Liver (tissue), 3 donors: ENCODE results near the gene SPAG16.

Source experiments
- ATF3 ChIP-seq: IDR thresholded peaks from 2 replicates; pipeline ENCODE4 v1.6.1; 2016; ENCODE audit warnings: antibody characterized with exemption
- CTCF ChIP-seq: fragments of 150-350 bp; IDR thresholded peaks from 2 replicates; pipeline ENCODE4 v1.5.1; 2017; ENCODE audit warnings: improper control_type of control experiment, low read depth, low read length; ENCODE audit not compliant: missing input control
- EGR1 ChIP-seq, 2 donors: IDR thresholded peaks; 2 replicates each; pipeline ENCODE4 v1.6.1; 2016 to 2018; ENCODE audit warnings: antibody characterized with exemption in 2 of 2, low read depth in 2 of 2
- FOXA1 ChIP-seq: IDR thresholded peaks from 2 replicates; pipeline ENCODE4 v1.6.1; 2016; ENCODE audit warnings: antibody characterized with exemption
- GABPA ChIP-seq, 2 donors: IDR thresholded peaks in 1 of 2; conservative IDR thresholded peaks in 1 of 2; 2 replicates each; pipeline ENCODE4 v1.6.1; 2016; ENCODE audit warnings: antibody characterized with exemption in 2 of 2, mild to moderate bottlenecking in 1 of 2, moderate library complexity in 1 of 2
- MAX ChIP-seq: IDR thresholded peaks from 2 replicates; pipeline ENCODE4 v1.6.1; 2016; ENCODE audit warnings: antibody characterized with exemption
- RAD21 ChIP-seq, 2 donors: IDR thresholded peaks; 2 replicates each; pipeline ENCODE4 v1.6.1; 2016; ENCODE audit warnings: antibody characterized with exemption in 2 of 2, mild to moderate bottlenecking in 2 of 2
- REST ChIP-seq: IDR thresholded peaks from 2 replicates; pipeline ENCODE4 v1.6.1; 2016; ENCODE audit warnings: antibody characterized with exemption, mild to moderate bottlenecking
- TAF1 ChIP-seq: conservative IDR thresholded peaks from 2 replicates; pipeline ENCODE4 v1.6.1; 2016; ENCODE audit warnings: antibody characterized with exemption, mild to moderate bottlenecking
- donor health status: healthy.
- donor health status: healthy.

- TF ChIP-seq CTCF (no peak), RAD21 (IDR thresholded peaks at IDR 0.05) (no peak), GABPA (IDR thresholded peaks at IDR 0.05 in 1 of 2, conservative IDR thresholded peaks at IDR 0.05 in 1 of 2) (no peak), TAF1 (no peak), EGR1 (IDR thresholded peaks at IDR 0.05; ENCODE audit: low read depth in 2 of 2) (no peak), ATF3 (no peak), FOXA1 (no peak), REST (no peak), MAX (no peak)
Measured at GRCh38 chr2:214029190-214029589, 744.9 kb downstream of the SPAG16 start.
